ENCODE data around the gene SERPINB10.

GRCh38 chr18:63888470-63889190 is 19.1 kb upstream of the SERPINB10 start:
- TF ChIP-seq FOXJ3 (CRISPR knock-in tag; IDR thresholded peaks at IDR 0.05) (no peak), ZNF780A (CRISPR knock-in tag; IDR thresholded peaks at IDR 0.05) (no peak)
